ENCODE results near the gene NRXN3. TPM values are rescaled to one million over a fixed set of nuclear protein-coding genes. Genes with fewer than 3 reads are reported as not detected.

Gene NRXN3
- total and polyA plus RNA-seq, 2 of the 4 experiments (the other 2 are of a cell fraction): 4.8 to 25.1 TPM

GRCh38 chr14:78446807-78447206 is 276.6 kb downstream of the NRXN3 start:
- ATAC-seq (ENCODE audit: low read depth): no peak
- H2BK5ac ChIP-seq (ENCODE audit: low read depth, low read length, poor library complexity, severe bottlenecking): no peak overlapping the region
- BruUV-seq (replicated peaks): no TSS peak
- H3K14ac ChIP-seq (replicated peaks; ENCODE audit: low read depth, low read length): no peak overlapping the region
- H2AK5ac ChIP-seq (ENCODE audit: low read depth, low read length): no peak overlapping the region
- no peak overlapping the region for H2AK9ac ChIP-seq (replicated peaks; ENCODE audit: low read depth, low read length, poor library complexity)
- no peak overlapping the region for H3K27ac ChIP-seq (ENCODE audit: insufficient read depth, low read length)
- H4K8ac ChIP-seq (ENCODE audit: low read depth in 2 of 2, low read length in 2 of 2): no peak overlapping the region
- in situ Hi-C loops (cut with MboI; ENCODE audit: low sequenced_read_pairs) (no loop called here), dilution Hi-C loops (cut with HindIII; ENCODE audit: low sequenced_read_pairs, unreplicated experiment) (no loop called here), intact Hi-C loops (cut with micrococcal nuclease) (no loop called here)
- no peak overlapping the region for H2BK20ac ChIP-seq (ENCODE audit: low read depth, low read length)
- no peak overlapping the region for H3K4me3 ChIP-seq (ENCODE audit: insufficient read depth, low read depth, low read length)
- H3K27me3 ChIP-seq (ENCODE audit: control insufficient read depth, insufficient read depth, low read length): no peaks in the 10 kb centered on the region
- no peak overlapping the region for H3K4me2 ChIP-seq (ENCODE audit: low read depth, low read length)
- peaks cover 21% of the 10 kb centered on the region for H3K9me3 ChIP-seq (ENCODE audit: control insufficient read depth, insufficient read depth, low read length)
- H4K20me1 ChIP-seq (ENCODE audit: insufficient read depth, low read length): no peaks in the 10 kb centered on the region
- no peak overlapping the region for H3K9ac ChIP-seq (ENCODE audit: low read depth, low read length)
- H3K56ac ChIP-seq (ENCODE audit: extremely low read depth, insufficient read depth, low read length): no peak overlapping the region
- H3K23ac ChIP-seq (ENCODE audit: low read depth, low read length): no peak overlapping the region
- H2BK120ac ChIP-seq (ENCODE audit: low read depth, low read length): no peak overlapping the region
- H3K18ac ChIP-seq (ENCODE audit: low read depth, low read length): no peak overlapping the region
- H3K79me1 ChIP-seq (ENCODE audit: low read depth in 1 of 2, low read length in 2 of 2): no peaks in the 10 kb centered on the region
- TF ChIP-seq MXI1 (IDR thresholded peaks at IDR 0.05; ENCODE audit: borderline replicate concordance, low read depth, low read length) (no peak), MAFK (IDR thresholded peaks at IDR 0.05; ENCODE audit: low read depth, low read length) (no peak), SMC3 (IDR thresholded peaks at IDR 0.05; ENCODE audit: low read depth, low read length) (no peak), USF2 (IDR thresholded peaks at IDR 0.05; ENCODE audit: low read depth, low read length) (no peak), RAD21 (IDR thresholded peaks at IDR 0.05; ENCODE audit: low read length) (no peak), RFX5 (IDR thresholded peaks at IDR 0.05; ENCODE audit: low read depth, low read length) (no peak), MAZ (IDR thresholded peaks at IDR 0.05; ENCODE audit: borderline replicate concordance, low read depth, low read length) (no peak), NFE2L2 (IDR thresholded peaks at IDR 0.05; ENCODE audit: low read depth, low read length) (no peak), CHD1 (IDR thresholded peaks at IDR 0.05; ENCODE audit: low read depth, low read length) (no peak)
- no peak overlapping the region for H2AFZ ChIP-seq (replicated peaks; ENCODE audit: low read length, poor library complexity)
- H3K4ac ChIP-seq (ENCODE audit: low read depth, low read length): no peak overlapping the region
- no peak overlapping the region for H4K5ac ChIP-seq (ENCODE audit: low read depth, low read length)
- WGBS, 2 experiments (ENCODE audit: extremely low coverage in 2 of 2, insufficient read length in 1 of 2): no CpG with 5 or more reads among the region's 3 CpGs
- CTCF ChIA-PET: no interaction called here
- H3K4me1 ChIP-seq (ENCODE audit: control insufficient read depth, insufficient read depth, low read length): no peaks in the 10 kb centered on the region
- DNase-seq: no peak
- H3K36me3 ChIP-seq (ENCODE audit: control insufficient read depth, insufficient read depth, low read length): no peaks in the 10 kb centered on the region
- no peak overlapping the region for H4K91ac ChIP-seq (ENCODE audit: insufficient read depth, low read depth, low read length)
- no peak overlapping the region for H2BK15ac ChIP-seq (ENCODE audit: low read depth, low read length)
- no peaks in the 10 kb centered on the region for H3K9me1 ChIP-seq (ENCODE audit: insufficient read depth, low read length)
- POLR2A ChIA-PET (ENCODE audit: unreplicated experiment): no interaction called here

All from IMR-90 (cell line).